ENCODE results near the gene NEMP2.

DNA sequence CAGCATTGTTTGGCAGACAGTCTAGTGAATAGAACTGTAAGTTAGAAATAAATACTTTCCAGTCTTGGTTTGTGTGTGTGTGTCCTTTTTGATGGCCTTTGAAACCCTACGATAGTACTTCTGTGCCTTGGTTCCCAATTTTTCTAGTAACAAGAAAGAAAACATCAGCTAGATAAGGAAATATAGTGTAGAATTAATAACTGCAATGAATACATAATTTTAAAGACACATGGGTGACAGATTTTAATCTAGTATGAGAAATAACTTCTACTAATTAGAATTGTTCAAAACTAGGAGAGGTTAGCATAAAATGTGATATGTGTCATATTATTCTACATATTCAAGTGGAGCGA is 44.5 kb upstream of the NEMP2 start:
- TF ChIP-seq, protein P1, sequence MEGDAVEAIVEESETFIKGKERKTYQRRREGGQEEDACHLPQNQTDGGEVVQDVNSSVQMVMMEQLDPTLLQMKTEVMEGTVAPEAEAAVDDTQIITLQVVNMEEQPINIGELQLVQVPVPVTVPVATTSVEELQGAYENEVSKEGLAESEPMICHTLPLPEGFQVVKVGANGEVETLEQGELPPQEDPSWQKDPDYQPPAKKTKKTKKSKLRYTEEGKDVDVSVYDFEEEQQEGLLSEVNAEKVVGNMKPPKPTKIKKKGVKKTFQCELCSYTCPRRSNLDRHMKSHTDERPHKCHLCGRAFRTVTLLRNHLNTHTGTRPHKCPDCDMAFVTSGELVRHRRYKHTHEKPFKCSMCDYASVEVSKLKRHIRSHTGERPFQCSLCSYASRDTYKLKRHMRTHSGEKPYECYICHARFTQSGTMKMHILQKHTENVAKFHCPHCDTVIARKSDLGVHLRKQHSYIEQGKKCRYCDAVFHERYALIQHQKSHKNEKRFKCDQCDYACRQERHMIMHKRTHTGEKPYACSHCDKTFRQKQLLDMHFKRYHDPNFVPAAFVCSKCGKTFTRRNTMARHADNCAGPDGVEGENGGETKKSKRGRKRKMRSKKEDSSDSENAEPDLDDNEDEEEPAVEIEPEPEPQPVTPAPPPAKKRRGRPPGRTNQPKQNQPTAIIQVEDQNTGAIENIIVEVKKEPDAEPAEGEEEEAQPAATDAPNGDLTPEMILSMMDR (IDR thresholded peaks at IDR 0.05; ENCODE audit: low read depth, low read length, poor library complexity, severe bottlenecking) = no peak
- TF ChIP-seq EZH2phosphoT487 (IDR thresholded peaks at IDR 0.05; ENCODE audit: borderline replicate concordance, low read length) = no peak

Data from DOHH2 (cell line).